ENCODE results near the gene SHROOM4. TPM values are rescaled to one million over a fixed set of nuclear protein-coding genes. Genes with fewer than 3 reads are reported as not detected.

The SHROOM4 gene
- total RNA-seq, 1 donor: 0.72 TPM

- no peak for TF ChIP-seq CTCF (IDR thresholded peaks at IDR 0.05; ENCODE audit: insufficient read depth, low read length)
- H3K4me3 ChIP-seq (ENCODE audit: low read depth, low read length): no peak overlapping the region
- no peak for DNase-seq (ENCODE audit: low read depth)
Measured at GRCh38 chrX:50736656-50737055, 77.3 kb downstream of the SHROOM4 start.

DNA sequence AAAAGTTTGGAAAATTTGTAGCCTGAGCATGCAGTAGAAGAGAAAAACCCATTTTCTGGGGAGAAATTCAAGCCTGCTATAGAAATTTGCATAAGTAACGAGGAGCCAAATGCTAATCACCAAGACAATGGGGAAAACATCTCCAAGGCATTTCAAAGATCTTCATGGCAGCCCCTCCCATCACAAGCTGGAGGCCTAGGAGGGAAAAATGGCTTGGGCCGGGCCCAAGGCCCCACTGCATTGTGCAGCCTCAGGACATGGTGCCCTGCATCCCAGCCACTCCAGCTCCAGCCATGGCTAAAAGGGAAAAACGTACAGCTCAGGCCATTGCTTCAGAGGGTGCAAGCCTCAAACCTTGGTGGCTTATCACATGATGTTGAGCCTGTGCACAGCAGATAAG lies 87.7 kb downstream of the SHROOM4 start:
- DNase-seq (ENCODE audit: low read depth): no peak
- no peak for TF ChIP-seq CTCF (IDR thresholded peaks at IDR 0.05; ENCODE audit: insufficient read depth, low read length)
- no peak overlapping the region for H3K4me3 ChIP-seq (ENCODE audit: low read depth, low read length)

DNA sequence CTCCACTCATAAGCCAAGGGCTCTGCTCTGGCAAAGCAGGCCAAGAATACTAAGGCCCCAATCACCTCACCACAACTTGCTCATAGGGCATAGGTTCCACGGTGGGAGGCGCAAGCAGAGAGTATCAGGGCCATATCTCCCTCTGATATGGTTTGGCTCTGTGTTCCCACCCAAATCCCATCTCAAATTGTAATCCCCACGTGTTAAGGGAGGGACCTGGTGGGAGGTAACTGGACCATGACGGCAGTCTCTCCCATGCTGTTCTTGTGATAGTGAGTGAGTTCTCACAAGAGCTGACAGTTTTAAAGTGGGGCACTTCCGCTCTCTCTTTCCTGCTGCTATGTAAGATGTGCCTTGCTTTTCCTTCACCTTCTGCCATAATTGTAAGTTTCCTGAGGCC lies 88.7 kb downstream of the SHROOM4 start:
- DNase-seq (ENCODE audit: low read depth): no peak
- H3K4me3 ChIP-seq (ENCODE audit: low read depth, low read length): no peak overlapping the region
- no peak for TF ChIP-seq CTCF (IDR thresholded peaks at IDR 0.05; ENCODE audit: insufficient read depth, low read length)

DNA sequence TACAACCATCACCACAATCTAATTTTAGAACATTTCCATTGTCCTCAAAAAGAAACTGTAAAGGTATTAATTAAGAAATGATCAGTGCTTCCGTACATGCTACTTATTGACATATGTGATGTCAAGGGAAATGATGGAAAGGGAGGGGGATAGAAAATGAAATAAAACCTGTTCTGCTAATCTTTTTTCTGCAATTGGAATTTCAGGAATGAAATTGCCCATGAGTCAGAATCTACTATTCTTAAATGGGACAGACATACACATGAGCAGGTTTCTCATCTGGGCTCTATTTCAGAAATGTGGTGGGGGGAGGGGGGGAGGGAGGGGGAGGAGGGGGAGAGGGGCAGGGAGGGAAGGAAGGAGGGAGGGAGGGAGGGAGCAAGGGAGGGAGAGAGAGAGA lies 91.0 kb downstream of the SHROOM4 start:
- no peak for TF ChIP-seq CTCF (IDR thresholded peaks at IDR 0.05; ENCODE audit: insufficient read depth, low read length)
- DNase-seq (ENCODE audit: low read depth): no peak
- H3K4me3 ChIP-seq (ENCODE audit: low read depth, low read length): no peak overlapping the region

DNA sequence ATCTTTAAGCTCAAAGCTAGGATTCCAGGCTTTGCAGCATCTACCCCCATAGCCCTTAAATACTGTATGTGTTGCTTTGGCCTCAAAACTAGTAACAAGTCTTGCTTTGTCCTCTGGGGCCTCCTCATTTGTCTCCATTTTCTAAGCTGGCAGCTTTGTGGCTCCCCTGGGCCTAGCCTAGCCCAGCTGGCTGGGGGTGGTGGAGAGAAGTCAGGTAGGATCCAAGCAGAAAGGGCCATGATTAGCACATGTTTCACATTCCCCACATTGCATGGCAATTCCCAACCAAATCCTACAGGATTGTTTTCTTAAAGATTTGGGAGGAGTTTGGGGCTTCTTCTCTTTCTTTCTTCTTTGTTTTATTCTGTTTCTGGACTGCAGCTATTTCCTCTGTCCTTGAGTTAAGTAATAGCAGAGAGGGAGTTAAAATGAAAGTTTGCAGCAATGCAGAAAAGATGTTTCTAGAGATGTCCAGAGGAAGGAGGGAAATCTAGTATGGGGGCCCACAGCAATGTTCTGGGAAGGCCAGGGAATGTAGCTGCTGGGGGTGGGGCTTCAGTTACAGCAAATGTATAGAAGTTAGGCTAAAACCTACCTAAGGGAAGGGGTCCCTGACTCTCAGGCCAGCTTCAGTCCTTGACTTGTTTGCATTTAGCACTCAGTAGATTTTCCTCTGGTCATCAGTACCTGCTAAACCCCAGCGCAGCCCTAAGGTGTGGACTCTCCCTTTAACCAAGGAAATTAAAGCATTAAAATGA lies 92.1 kb downstream of the SHROOM4 start:
- H3K4me3 ChIP-seq (ENCODE audit: low read depth, low read length): no peak overlapping the region
- TF ChIP-seq CTCF (IDR thresholded peaks at IDR 0.05; ENCODE audit: insufficient read depth, low read length): no peak
- DNase-seq (ENCODE audit: low read depth): no peak

DNA sequence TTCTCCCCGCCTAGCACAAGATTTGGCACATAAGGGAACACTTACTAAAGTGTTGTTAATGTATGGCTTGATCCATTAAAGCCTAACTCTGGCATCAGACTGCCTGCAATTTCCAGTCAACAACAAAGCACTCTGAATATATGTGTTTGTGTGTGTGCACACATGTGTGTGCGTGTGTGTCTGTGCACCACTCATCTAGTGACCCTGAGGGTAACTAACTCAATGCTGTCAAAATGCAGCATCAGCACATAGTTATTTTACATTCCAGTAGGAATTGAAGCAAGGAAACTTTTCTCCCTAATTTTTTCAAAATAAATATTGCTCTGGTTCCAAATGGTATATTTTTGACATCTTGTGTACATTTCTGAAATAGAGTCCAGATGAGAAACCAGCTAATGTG lies 94.4 kb downstream of the SHROOM4 start:
- H3K4me3 ChIP-seq (ENCODE audit: low read depth, low read length): no peak overlapping the region
- DNase-seq (ENCODE audit: low read depth): no peak
- no peak for TF ChIP-seq CTCF (IDR thresholded peaks at IDR 0.05; ENCODE audit: insufficient read depth, low read length)

GRCh38 chrX:50718776-50719175 lies 95.2 kb downstream of the SHROOM4 start:
- no peak for TF ChIP-seq CTCF (IDR thresholded peaks at IDR 0.05; ENCODE audit: insufficient read depth, low read length)
- no peak overlapping the region for H3K4me3 ChIP-seq (ENCODE audit: low read depth, low read length)
- DNase-seq (ENCODE audit: low read depth): no peak

All from fibroblast of the aortic adventitia (primary cell).